NCI-H1092 treated with DMSO at 0.1 percent for 48 hours (cell line): ENCODE results near the gene AGAP5.

Experiments used
- DNase-seq: peaks from one replicate; lab custom pipeline; 2025; lab: John Stamatoyannopoulos, UW

Gene AGAP5

DNA sequence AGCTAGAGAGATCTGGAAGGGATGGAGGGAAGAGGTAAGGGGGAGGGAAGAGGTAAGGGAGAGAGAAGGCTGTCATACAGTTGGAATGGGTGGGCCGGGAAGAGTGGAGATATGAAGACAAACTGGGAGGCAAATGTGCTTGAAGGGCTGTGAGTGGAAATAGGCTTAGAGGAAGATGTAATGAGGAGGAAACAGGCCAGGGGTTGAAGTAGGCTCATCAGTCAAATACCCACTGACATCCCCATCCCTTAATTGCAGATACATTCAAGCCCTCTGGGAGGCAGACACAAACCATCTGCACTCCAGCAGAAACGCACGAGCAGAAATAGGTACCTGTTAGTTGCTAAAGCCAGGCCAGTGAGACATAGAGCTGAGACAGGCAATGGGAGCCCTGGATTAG is 44.2 kb downstream of the AGAP5 start:
- DNase-seq = no peak

DNA sequence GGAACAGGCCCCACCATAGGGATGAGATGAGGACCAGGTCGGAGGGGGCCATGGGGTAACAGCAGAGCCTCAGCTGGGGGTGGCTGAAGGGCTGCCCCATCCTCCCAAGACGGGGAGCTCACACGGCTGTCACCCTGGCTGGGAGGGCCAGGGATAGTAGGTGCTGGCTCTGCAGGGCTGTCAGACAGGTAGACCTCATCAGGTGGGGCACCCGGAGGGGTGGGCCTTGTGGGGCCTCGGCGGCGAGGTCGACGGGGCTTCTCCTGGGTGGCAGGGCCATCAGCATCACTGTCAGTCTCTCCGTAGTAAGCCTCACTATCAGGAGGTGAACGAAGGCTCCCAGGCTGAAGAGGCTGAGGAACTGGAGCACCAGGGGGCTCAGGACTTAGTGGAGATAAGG is 44.7 kb downstream of the AGAP5 start:
- DNase-seq = no peak

DNA sequence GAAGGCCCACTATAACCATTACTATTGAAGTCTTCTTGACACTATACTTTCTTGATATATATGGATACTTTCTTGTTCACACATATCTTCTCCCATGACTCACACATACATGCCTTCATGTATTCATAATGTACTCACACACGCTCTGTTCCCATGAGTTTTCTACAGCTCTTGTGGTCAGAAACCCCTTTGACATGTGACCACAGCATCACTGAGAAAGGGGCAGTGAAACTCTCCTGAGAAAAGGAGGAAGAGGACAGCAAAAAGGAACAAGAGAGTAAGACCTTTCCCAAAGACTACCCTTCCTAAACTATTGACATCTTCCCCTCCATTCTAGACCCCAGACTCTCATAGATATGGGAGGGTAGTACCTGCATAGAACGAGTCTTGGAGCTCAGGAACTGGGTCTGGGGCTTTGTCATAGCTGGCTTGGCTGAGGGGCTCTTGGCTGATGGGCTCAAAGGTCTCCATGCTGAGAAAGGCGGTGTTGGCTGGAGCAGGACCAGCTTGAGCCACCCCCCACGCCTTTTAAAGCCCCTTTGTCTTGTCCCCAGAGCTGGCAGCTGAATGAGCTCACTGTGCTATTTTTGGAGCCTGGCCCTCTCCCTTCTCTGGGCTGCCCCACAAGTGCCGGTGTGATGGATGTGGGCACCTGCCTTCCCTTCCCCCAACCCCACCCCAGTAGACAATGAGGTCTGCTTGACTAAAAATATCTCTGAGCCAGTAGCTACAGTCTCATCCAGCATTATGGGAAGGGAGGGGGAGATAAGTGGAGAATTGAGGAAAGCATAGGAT is 47.2 kb downstream of the AGAP5 start:
- no peak for DNase-seq

DNA sequence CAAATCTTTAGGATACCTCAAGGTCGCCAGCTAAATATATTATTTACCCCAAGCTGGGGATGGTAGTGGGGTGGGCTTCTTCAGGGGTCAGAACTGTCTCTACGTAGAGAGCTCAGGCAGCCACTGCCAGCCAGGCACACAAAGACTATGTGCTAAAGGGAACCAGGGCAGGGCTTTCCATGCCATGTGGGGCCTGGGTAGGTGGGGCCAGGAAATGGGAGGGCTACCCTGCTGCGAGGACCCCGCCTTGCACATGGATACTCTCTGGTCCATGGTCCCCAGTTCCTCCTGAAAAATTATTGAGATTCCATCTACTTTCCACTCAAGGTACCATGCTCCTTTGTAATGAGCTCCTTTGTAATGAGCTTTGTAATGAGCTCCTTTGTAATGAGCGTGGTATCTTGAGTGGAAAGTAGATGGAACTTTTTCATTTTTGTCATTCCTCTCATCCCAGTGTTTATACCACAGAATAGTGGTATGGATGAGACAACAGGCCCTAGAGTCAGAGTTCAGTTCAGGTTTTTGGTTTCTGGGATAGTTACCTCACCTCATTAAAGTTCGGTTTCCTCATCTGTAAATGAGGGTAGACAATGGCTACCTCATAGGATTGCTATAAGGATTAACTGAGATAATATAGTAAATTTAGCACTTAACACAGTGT is 47.9 kb downstream of the AGAP5 start:
- no peak for DNase-seq

DNA sequence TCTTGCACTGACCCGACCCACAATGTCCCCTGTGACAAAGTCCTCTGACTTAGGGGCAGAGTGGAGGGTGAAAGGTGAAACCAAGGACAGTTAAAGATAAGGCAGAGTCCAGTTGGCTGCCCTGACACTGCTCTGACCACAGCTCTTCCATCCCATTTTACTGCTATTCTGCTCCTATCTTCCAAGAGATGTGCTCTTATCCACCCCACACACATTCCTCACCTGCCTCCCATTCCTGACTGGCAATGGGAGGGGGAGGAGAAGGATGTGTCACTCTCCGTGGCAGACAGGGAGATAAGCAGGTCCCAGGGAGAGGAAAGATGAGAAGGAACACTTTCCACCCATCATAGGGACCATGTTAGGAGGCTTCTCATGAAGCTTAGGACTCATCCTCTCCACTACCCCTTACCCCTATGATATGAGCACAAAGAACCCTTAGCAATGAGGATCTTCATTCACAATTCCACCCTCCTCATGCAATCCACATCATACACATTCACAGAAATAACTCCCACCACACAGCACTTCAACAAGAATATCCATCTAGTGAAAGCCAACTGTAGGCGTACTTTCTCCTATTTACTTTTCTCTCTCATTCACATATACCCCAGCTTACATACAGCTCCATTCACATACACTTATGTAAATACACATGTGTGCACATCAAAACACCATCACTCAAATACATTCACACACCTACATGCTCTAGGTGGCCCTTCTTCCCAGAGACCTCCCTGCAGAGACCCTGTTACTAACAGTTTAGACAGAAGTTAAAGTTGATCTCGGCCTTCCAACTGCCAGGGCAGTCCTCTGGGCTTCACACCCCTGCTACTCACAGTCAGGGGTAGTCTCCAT is 48.7 kb downstream of the AGAP5 start:
- no peak for DNase-seq

- DNase-seq = no peak
Measured at GRCh38 chr10:73647875-73648651, 49.8 kb downstream of the AGAP5 start.

GRCh38 chr10:73647211-73647874 is 50.6 kb downstream of the AGAP5 start:
- DNase-seq = peak; percentile 28

- DNase-seq = no peak
Measured at GRCh38 chr10:73646598-73647041, 51.3 kb downstream of the AGAP5 start.

DNA sequence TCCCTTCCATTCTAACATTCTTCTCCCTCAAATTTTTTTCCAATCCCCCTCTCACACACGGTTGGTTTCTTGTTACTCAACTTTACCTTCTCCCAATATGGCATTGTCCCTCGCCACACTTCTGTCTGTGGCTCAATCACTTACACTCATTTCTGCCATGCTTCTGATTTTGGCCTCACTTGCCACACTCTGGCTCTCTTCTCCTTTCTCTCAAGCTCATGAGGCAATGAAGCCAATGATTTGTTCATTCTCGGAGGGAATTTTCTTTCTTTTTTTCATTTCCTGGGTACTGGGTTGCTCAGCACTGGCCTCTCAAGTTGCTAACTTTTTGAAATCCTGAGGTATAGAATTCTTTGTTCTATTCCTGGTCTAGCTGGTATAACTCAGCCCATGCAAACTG is 52.7 kb downstream of the AGAP5 start:
- DNase-seq = no peak

- DNase-seq = no peak
Measured at GRCh38 chr10:73644767-73645166, 53.1 kb downstream of the AGAP5 start.

DNA sequence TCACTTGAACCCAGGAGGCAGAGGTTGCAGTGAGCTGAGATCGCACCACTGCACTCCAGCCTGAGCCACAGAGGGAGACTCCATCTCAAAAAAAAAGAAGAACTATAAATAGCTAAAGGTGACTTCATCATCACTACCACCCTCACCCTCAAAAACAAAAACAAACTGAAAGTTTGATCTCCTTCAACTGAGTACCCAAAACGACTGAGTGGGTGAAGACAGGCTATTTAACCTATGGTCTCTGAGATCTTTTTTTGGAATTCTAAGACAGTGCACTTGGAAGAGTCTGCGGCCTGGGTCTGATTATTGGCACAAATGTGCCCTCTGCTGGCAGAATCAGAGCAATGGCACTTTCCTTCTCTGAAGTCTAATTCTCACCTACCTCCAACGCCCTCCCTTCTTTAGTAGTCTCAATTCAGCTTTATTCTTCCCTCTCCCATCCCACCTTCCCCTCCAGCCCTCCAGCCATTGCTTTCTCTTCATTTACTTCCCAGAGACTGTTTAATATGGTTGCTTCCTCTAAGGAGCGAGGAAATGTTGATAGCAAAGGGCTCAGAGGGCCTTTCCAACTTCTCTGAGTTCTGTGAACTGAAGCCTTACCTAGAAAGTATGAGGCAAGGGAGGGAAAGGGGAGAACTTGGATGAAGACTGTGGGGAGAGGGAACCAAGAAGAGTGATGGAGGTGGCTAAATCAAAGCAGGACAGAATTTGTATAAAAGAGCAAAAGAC is 53.7 kb downstream of the AGAP5 start:
- DNase-seq = peak; percentile 25

DNA sequence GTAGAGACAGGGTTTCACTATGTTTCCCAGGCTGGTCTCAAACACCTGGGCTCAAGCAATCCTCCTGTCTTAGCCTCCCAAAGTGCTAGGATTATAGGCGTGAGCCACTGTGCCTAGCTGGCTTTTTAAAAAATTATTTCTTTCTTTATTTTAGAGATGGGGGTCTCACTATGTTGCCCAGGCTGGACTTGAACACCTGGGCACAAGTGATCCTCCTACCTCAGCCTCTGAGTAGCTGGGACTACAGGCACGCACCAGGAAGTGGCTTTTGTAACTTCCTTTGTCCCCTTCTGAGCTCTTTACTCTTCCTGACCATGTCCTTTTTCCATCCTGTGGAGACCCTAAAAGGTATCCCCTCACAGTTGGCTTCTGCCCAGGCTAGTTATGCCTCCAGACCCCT is 54.5 kb downstream of the AGAP5 start:
- no peak for DNase-seq

GRCh38 chr10:73641328-73642060 is 56.4 kb downstream of the AGAP5 start, which contains the start of gene MYOZ1:
Gene MYOZ1 (minus strand): TSS chr10:73641474. CDS start chr10:73640017, 1,457 bp downstream.
- DNase-seq = no peak

GRCh38 chr10:73639286-73639685 is 58.6 kb downstream of the AGAP5 start:
- DNase-seq = no peak

DNA sequence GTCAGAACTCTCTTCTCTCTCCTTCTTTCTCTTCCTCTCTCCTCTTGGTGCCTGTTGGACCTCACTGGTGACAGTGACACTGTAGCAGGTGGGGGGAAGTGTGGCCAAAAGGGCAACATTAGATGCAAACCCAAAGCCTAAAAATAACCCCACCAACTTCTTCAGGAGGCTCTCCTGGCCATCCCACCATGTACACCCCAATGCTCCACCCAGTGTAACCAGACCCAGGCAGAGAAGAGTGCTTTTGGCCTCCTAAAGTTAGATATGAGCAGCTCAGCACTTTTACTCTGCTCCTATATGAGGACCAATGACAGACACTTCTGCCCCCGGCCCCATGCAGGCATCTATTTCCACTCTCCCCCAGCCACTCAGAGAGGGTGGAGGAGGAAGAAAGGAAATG is 62.1 kb downstream of the AGAP5 start:
- no peak for DNase-seq

GRCh38 chr10:73634421-73634820 is 63.5 kb downstream of the AGAP5 start:
- no peak for DNase-seq

GRCh38 chr10:73629165-73629564 is 68.7 kb downstream of the AGAP5 start:
- no peak for DNase-seq

DNA sequence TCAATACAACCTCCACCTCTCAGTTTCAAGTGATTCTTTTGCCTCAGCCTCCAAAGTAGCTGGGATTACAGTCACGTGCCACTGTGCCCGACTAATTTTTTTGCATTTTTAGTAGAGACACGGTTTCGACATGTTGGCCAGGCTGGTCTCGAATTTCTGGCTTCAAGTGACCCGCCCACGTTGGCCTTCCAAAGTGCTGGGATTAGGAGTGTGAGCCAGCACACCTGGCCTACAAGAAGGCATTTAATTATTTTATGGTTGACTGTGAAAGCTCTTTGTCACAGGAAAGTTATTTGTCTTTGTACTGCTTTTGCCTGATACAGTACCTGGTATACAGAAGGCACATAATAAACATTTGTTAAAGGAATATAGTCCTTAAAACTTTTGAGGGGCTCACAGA is 69.5 kb downstream of the AGAP5 start:
- no peak for DNase-seq

DNA sequence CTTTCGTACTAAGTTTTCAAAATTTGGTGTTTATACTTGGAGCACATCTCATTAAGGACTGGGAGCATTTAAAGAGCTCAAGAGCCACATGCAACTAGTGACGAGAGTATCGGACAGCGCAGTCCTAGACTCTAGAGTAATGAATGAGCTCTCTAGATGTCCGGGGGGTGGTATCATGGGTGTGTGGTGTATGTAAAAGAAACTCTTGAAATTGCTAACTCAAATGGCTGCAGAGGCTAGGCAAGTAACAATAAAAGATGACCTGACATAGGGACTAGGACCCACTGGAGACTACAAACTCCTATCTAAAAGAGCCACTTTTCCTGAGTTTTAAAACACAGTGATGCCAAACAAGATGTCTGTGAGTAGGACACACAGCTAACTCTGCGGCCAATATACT is 70.6 kb downstream of the AGAP5 start:
- no peak for DNase-seq
